HepG2 (cell line): Measurements from ENCODE around the gene AMOTL2. TPM values are rescaled to one million over a fixed set of nuclear protein-coding genes. Genes with fewer than 3 reads are reported as not detected.
A peak's percentile ranks its signal among the peaks of the same experiment; 100 is the strongest.

Experiments
- ARID2 ChIP-seq: sonication (generic); formaldehyde crosslinking; IDR thresholded peaks from 2 replicates; pipeline ENCODE4 v1.8.1; 2022; ENCODE audit warnings: mild to moderate bottlenecking, missing genetic modification reagents, borderline replicate concordance
- ASH2L ChIP-seq: fragments of 300-600, 200-600 bp; sonication (generic); IDR thresholded peaks from 2 replicates; pipeline ENCODE4 v1.7.0; 2017; ENCODE audit warnings: low read depth, mild to moderate bottlenecking, moderate library complexity, mixed read lengths, low read length; ENCODE audit not compliant: insufficient read length
- EHMT2 ChIP-seq: fragments of 200-600 bp; sonication (generic); IDR thresholded peaks from 2 replicates; pipeline ENCODE4 v1.7.0; 2017; ENCODE audit warnings: antibody characterized with exemption, low read depth, low read length, borderline replicate concordance
- ERF ChIP-seq: IDR thresholded peaks from 2 replicates; pipeline ENCODE4 v1.6.1; 2018; ENCODE audit warnings: missing biosample characterization, missing genetic modification reagents
- FOXO1 ChIP-seq: sonication (generic); formaldehyde crosslinking; IDR thresholded peaks from 2 replicates; pipeline ENCODE4 v1.4.0; 2020; ENCODE audit warnings: missing genetic modification reagents
- HHEX ChIP-seq: IDR thresholded peaks from 2 replicates; pipeline ENCODE4 v1.6.1; 2016; ENCODE audit warnings: control low read depth
- KLF11 ChIP-seq: IDR thresholded peaks from 2 replicates; pipeline ENCODE4 v1.6.1; 2016; ENCODE audit warnings: missing compliant biosample characterization
- NCOA5 ChIP-seq: sonication (generic); formaldehyde crosslinking; IDR thresholded peaks from 2 replicates; pipeline ENCODE4 v1.4.0; 2020; ENCODE audit warnings: missing genetic modification reagents
- REST ChIP-seq, 2 experiments: IDR thresholded peaks; 2 replicates each; pipeline ENCODE4 v1.6.1; 2011 to 2012; ENCODE audit warnings: low read length in 2 of 2, borderline replicate concordance in 1 of 2, low read depth in 1 of 2, mild to moderate bottlenecking in 1 of 2, moderate library complexity in 1 of 2
- RORA ChIP-seq: sonication (generic); formaldehyde crosslinking; IDR thresholded peaks from 2 replicates; pipeline ENCODE4 v1.5.0; 2020; ENCODE audit warnings: mild to moderate bottlenecking, missing genetic modification reagents, moderate library complexity
- SMARCE1 ChIP-seq: fragments of 450-650 bp; IDR thresholded peaks from 2 replicates; pipeline ENCODE4 v1.6.1; 2017; ENCODE audit warnings: borderline replicate concordance
- SOX6 ChIP-seq, 2 experiments: fragments of 450-650 bp in 1 of 2; sonication (generic) in 1 of 2; formaldehyde crosslinking in 1 of 2; IDR thresholded peaks; 2 replicates each; pipeline versions ENCODE4 v1.4.0 to v1.6.1; 2017 to 2020; ENCODE audit warnings: antibody characterized with exemption in 1 of 2, mild to moderate bottlenecking in 1 of 2, missing genetic modification reagents in 1 of 2
- TFAP4 ChIP-seq: sonication (generic); IDR thresholded peaks from 2 replicates; pipeline ENCODE4 v1.6.1; 2016; ENCODE audit warnings: low read depth, borderline replicate concordance
- THAP7 ChIP-seq: sonication (generic); formaldehyde crosslinking; IDR thresholded peaks from 2 replicates; pipeline ENCODE4 v1.8.1; 2023; ENCODE audit warnings: mild to moderate bottlenecking, missing genetic modification reagents
- ZC3H4 ChIP-seq: sonication (generic); formaldehyde crosslinking; IDR thresholded peaks from 2 replicates; pipeline ENCODE4 v1.4.0; 2020; ENCODE audit warnings: missing genetic modification reagents, borderline replicate concordance
- ZNF24 ChIP-seq: fragments of 450-650 bp; IDR thresholded peaks from 2 replicates; pipeline ENCODE4 v1.6.1; 2017; ENCODE audit warnings: antibody characterized with exemption, mild to moderate bottlenecking
- ZNF547 ChIP-seq: sonication (generic); formaldehyde crosslinking; IDR thresholded peaks from 2 replicates; pipeline ENCODE4 v1.5.1; 2020; ENCODE audit warnings: mild to moderate bottlenecking, missing genetic modification reagents
- ZNF557 ChIP-seq: sonication (generic); formaldehyde crosslinking; IDR thresholded peaks from 2 replicates; pipeline ENCODE4 v1.4.0; 2020; ENCODE audit warnings: missing genetic modification reagents
- ZNF709 ChIP-seq: sonication (generic); formaldehyde crosslinking; IDR thresholded peaks from 2 replicates; pipeline ENCODE4 v1.5.0; 2020; ENCODE audit warnings: mild to moderate bottlenecking, missing genetic modification reagents
- ZNF720 ChIP-seq: sonication (generic); formaldehyde crosslinking; IDR thresholded peaks from 2 replicates; pipeline ENCODE4 v1.4.0; 2020; ENCODE audit warnings: missing genetic modification reagents
- ZSCAN30 ChIP-seq: sonication (generic); formaldehyde crosslinking; IDR thresholded peaks from 2 replicates; pipeline ENCODE4 v1.5.0; 2020; ENCODE audit warnings: mild to moderate bottlenecking, missing genetic modification reagents
- polyA plus RNA-seq, 8 experiments: library from polyadenylated mRNA; depleted of rRNA in 3 of 8; stranded (reverse) in 7 of 8; unstranded in 1 of 8; fragments of >200 nt; fragmentation: Illumina TruSeq in 4 of 8; extraction: Trizol in 4 of 8; gene quantifications; 2 replicates each; pipeline versions ENCODE4 v1.2.1 to v1.2.3, GENCODE V29; 2011 to 2016; ENCODE audit warnings: low read depth in 4 of 8, missing spikeins in 1 of 8, mixed read lengths in 1 of 8; ENCODE audit not compliant: insufficient read depth in 1 of 8
- total RNA-seq, 5 experiments: library from RNA; depleted of rRNA; stranded (reverse); fragments of >200 nt; fragmentation: Illumina TruSeq; extraction: Trizol; gene quantifications; 2 replicates each; pipeline ENCODE4 v1.2.3, GENCODE V29; 2016; ENCODE audit warnings: low read depth in 1 of 5

AMOTL2 gene
- total and polyA plus RNA-seq, 2 of the 13 experiments (the other 11 are each of a cell fraction or from before 2014, with no cell fraction given): 17.3 to 18.5 TPM

- TF ChIP-seq TFAP4 (no peak), REST (IDR thresholded peaks at IDR 0.05; ENCODE audit: borderline replicate concordance in 1 of 2, low read depth in 1 of 2, low read length in 2 of 2) (no peak), ARID2 (CRISPR knock-in tag) (no peak), FOXO1 (CRISPR knock-in tag) (no peak; the same call in 1 of the 2 replicates), ZC3H4 (CRISPR knock-in tag) (no peak), EHMT2 (no peak), ZNF547 (CRISPR knock-in tag) (peak; percentile 67), ASH2L (peak; percentile 42), ZNF24 (no peak), ZNF557 (CRISPR knock-in tag) (no peak), SOX6 (IDR thresholded peaks at IDR 0.05) (no peak), SOX6 (CRISPR knock-in tag; IDR thresholded peaks at IDR 0.05) (peak; percentile 31; the same call in 1 of the 2 replicates), RORA (no peak), THAP7 (no peak), HHEX (CRISPR knock-in tag) (no peak), KLF11 (CRISPR knock-in tag) (no peak), ERF (CRISPR knock-in tag) (no peak), NCOA5 (CRISPR knock-in tag) (no peak), SMARCE1 (no peak), ZSCAN30 (CRISPR knock-in tag) (no peak), ZNF709 (CRISPR knock-in tag) (no peak), ZNF720 (CRISPR knock-in tag) (0 out of 2 replicates have a peak, but pooled peaks have one; percentile 69)
These were observed 65.8 kb downstream of the AMOTL2 start (continued) for GRCh38 chr3:134308350-134308891.
